Endothelial cell of umbilical vein (primary cell): ENCODE results near the gene EHBP1L1. TPM values are rescaled to one million over a fixed set of nuclear protein-coding genes. Genes with fewer than 3 reads are reported as not detected.

Source experiments
- BruUV-seq: library from RNA; stranded (reverse); fragments of 400-500 nt; replicated peaks from 2 replicates; lab custom pipeline; 2021; lab: Mats Ljungman, UMichigan
- CTCF ChIA-PET: fragments of 300-600, 350-600 bp; sonication (Branson Sonifier 250); formaldehyde crosslinking; loops from one replicate; lab custom pipeline; 2021; ENCODE audit warnings: antibody characterized with exemption, inconsistent platforms; lab: Charles Lee
- POLR2A ChIA-PET: fragments of 300-600, 350-600 bp; sonication (Branson Sonifier 250); formaldehyde crosslinking; loops from one replicate; lab custom pipeline; 2021; ENCODE audit warnings: antibody characterized with exemption, inconsistent platforms; lab: Charles Lee
- DNase-seq: peaks from one replicate; pipeline ENCODE4 v3.0.0-alpha.2; 2011; ENCODE audit warnings: low read depth, low spot score
- FAIRE-seq: peaks from 2 replicates; lab custom pipeline; 2011; peaks lifted over from hg19 to GRCh38; lab: Jason Lieb, UNC
- H2AFZ ChIP-seq: 2 replicates; pipeline ENCODE4 v1.6.0; 2012; ENCODE audit warnings: low read depth, low read length, control low read depth, inconsistent platforms
- H3K27ac ChIP-seq: 2 replicates; pipeline ENCODE4 v1.5.1; 2011; ENCODE audit warnings: low read depth, mild to moderate bottlenecking, control low read depth, low read length, moderate library complexity; ENCODE audit not compliant: insufficient read depth
- H3K27me3 ChIP-seq, 2 experiments: 2 replicates each; pipeline versions ENCODE4 v1.6.0 to v1.6.1; 2011; ENCODE audit warnings: low read length in 2 of 2, mixed read lengths in 1 of 2; ENCODE audit not compliant: control insufficient read depth in 2 of 2, insufficient read depth in 2 of 2
- H3K36me3 ChIP-seq, 2 experiments: 2 replicates in 1 of 2; 3 replicates in 1 of 2; pipeline ENCODE4 v1.5.1; 2011; ENCODE audit warnings: low read length in 2 of 2, mild to moderate bottlenecking in 1 of 2, moderate library complexity in 1 of 2; ENCODE audit not compliant: control insufficient read depth in 2 of 2, insufficient read depth in 2 of 2; ENCODE audit errors: extremely low read depth in 1 of 2
- H3K4me1 ChIP-seq: 3 replicates; pipeline ENCODE4 v1.5.1; 2011; ENCODE audit warnings: mild to moderate bottlenecking, low read length; ENCODE audit not compliant: control insufficient read depth, insufficient read depth; ENCODE audit errors: extremely low read depth
- H3K4me2 ChIP-seq: 2 replicates; pipeline ENCODE4 v1.6.1; 2011; ENCODE audit warnings: low read length, control low read depth, mixed read lengths; ENCODE audit not compliant: insufficient read depth
- H3K4me3 ChIP-seq, 3 experiments: fragments of 200-600 bp in 1 of 3; sonication (generic), shearing (Covaris generic) in 1 of 3; replicated peaks in 1 of 3; 2 replicates each; pipeline ENCODE4 v1.5.1; 2011 to 2016; ENCODE audit warnings: control low read depth in 3 of 3, low read length in 3 of 3, mild to moderate bottlenecking in 2 of 3, inconsistent platforms in 1 of 3, low read depth in 1 of 3, moderate library complexity in 1 of 3; ENCODE audit not compliant: insufficient read depth in 1 of 3
- H3K79me2 ChIP-seq: 2 replicates; pipeline ENCODE4 v1.6.0; 2012; ENCODE audit warnings: low read length, inconsistent platforms; ENCODE audit not compliant: control insufficient read depth, insufficient read depth
- H3K9ac ChIP-seq: replicated peaks from 2 replicates; pipeline ENCODE3; 2011; ENCODE audit warnings: low read length, control low read depth; ENCODE audit not compliant: insufficient read depth; ENCODE audit errors: extremely low read depth
- H3K9me1 ChIP-seq: replicated peaks from 3 replicates; pipeline ENCODE4 v1.6.0; 2011; ENCODE audit warnings: mild to moderate bottlenecking, low read length; ENCODE audit not compliant: control insufficient read depth, insufficient read depth; ENCODE audit errors: extremely low read depth
- H3K9me3 ChIP-seq: replicated peaks from 2 replicates; pipeline ENCODE4 v1.5.1; 2012; ENCODE audit warnings: low read length, inconsistent platforms; ENCODE audit not compliant: control insufficient read depth, insufficient read depth
- H4K20me1 ChIP-seq: replicated peaks from 2 replicates; pipeline ENCODE3; 2011; ENCODE audit warnings: mild to moderate bottlenecking, low read length; ENCODE audit not compliant: control insufficient read depth, insufficient read depth; ENCODE audit errors: extremely low read depth
- CTCF ChIP-seq, 2 donors: IDR thresholded peaks; 1 replicate in 1 of 2; 2 replicates in 1 of 2; pipeline ENCODE4 v1.5.1; 2011; ENCODE audit warnings: low read length in 2 of 2, mild to moderate bottlenecking in 2 of 2, moderate library complexity in 2 of 2, control low read depth in 1 of 2, inconsistent platforms in 1 of 2, low read depth in 1 of 2; ENCODE audit not compliant: insufficient read depth in 1 of 2; ENCODE audit errors: extremely low read depth in 1 of 2
- EZH2 ChIP-seq: IDR thresholded peaks from 2 replicates; pipeline ENCODE4 v1.6.1; 2012; ENCODE audit warnings: borderline replicate concordance, low read depth, mild to moderate bottlenecking, moderate library complexity, low read length, inconsistent platforms; ENCODE audit not compliant: severe bottlenecking
- FOS ChIP-seq: IDR thresholded peaks from 2 replicates; pipeline ENCODE4 v1.6.1; 2011; ENCODE audit warnings: mild to moderate bottlenecking, low read length, moderate library complexity, borderline replicate concordance; ENCODE audit not compliant: insufficient read depth
- GATA2 ChIP-seq: IDR thresholded peaks from 2 replicates; pipeline ENCODE4 v1.7.0; 2011; ENCODE audit warnings: low read depth, mild to moderate bottlenecking, moderate library complexity, mixed read lengths, low read length; ENCODE audit not compliant: insufficient read length, insufficient read depth
- JUN ChIP-seq: IDR thresholded peaks from 2 replicates; pipeline ENCODE4 v1.6.1; 2011; ENCODE audit warnings: borderline replicate concordance, low read depth; ENCODE audit not compliant: insufficient read length, insufficient read depth
- MYC ChIP-seq: IDR thresholded peaks from one replicate; pipeline ENCODE4 v1.6.1; 2011; ENCODE audit warnings: mild to moderate bottlenecking, low read depth, low read length
- POLR2A ChIP-seq: IDR thresholded peaks from 2 replicates; pipeline ENCODE4 v1.6.1; 2012; ENCODE audit warnings: low read depth, mild to moderate bottlenecking, control low read depth, low read length
- POLR2AphosphoS5 ChIP-seq: IDR thresholded peaks from 2 replicates; pipeline ENCODE4 v1.6.1; 2012; ENCODE audit warnings: low read depth, mild to moderate bottlenecking, control low read depth, low read length, moderate library complexity; ENCODE audit not compliant: insufficient read depth
- dilution Hi-C: fragments of 300-500 bp; cut with MboI; formaldehyde crosslinking; loops from one replicate; pipeline ENCODE4 v1.15.0; 2019; ENCODE audit warnings: low sequenced_read_pairs; ENCODE audit not compliant: extremely low pct_ligation_motif_present
- intact Hi-C: fragments of 100-400 bp; cut with micrococcal nuclease; formaldehyde crosslinking; loops from one replicate; pipeline ENCODE4 v1.10.0; 2022
- microRNA-seq: library from miRNA; unstranded; fragments of <30 nt; microRNA quantifications from one replicate; pipeline ENCODE4 v1.2.0, GENCODE V29; 2021; ENCODE audit warnings: borderline number of aligned reads, borderline replicate concordance
- polyA plus RNA-seq, 4 experiments: library from polyadenylated mRNA; depleted of rRNA in 3 of 4; stranded (reverse) in 3 of 4; unstranded in 1 of 4; fragments of >200 nt; gene quantifications; 2 replicates each; pipeline versions ENCODE4 v1.2.1 to v1.2.3, GENCODE V29; 2011 to 2012; ENCODE audit warnings: missing spikeins in 1 of 4
- small RNA-seq: library from RNA; depleted of rRNA; stranded (forward); fragments of <200 nt; gene quantifications from one replicate; pipeline ENCODE3, GENCODE V24; 2012; ENCODE audit warnings: low replicate concordance, low read depth; ENCODE audit not compliant: insufficient read depth, insufficient read length
- total RNA-seq: library from RNA; stranded (reverse); gene quantifications from 2 replicates; pipeline ENCODE4 v1.2.3, GENCODE V29; 2021
- TF ChIP-seq, protein P1 (sequence below): IDR thresholded peaks from 2 replicates; pipeline ENCODE4 v1.6.1; 2011; ENCODE audit not compliant: insufficient read depth, insufficient read length

The EHBP1L1 gene
- total and polyA plus RNA-seq, 2 donors (not counting 3 experiments of a cell fraction or from before 2014, with no cell fraction given): 12.7 to 19.7 TPM

GRCh38 chr11:65641297-65642013 is 65.6 kb downstream of the EHBP1L1 start:
- H2AFZ ChIP-seq: no peak overlapping the region
- ChIA-PET CTCF (interaction anchor here (1.5 kb wide), 1 partner anchor 49 kb away, joined by 3 read pairs; no protein-coding TSS in a partner anchor), POLR2A (no interaction called here)
- peaks cover 6 to 26% of the 10 kb centered on the region in 2 experiments for H3K36me3 ChIP-seq
- H3K4me1 ChIP-seq: peaks cover 48% of the 10 kb centered on the region
- intact Hi-C loops (no loop called here), dilution Hi-C loops (no loop called here)
- H3K27me3 ChIP-seq: no peaks in the 10 kb centered on the region
- no peaks in the 10 kb centered on the region for H3K9me3 ChIP-seq
- H3K9me1 ChIP-seq: no peaks in the 10 kb centered on the region
- no peaks in the 10 kb centered on the region for H4K20me1 ChIP-seq
- no peak overlapping the region for H3K4me2 ChIP-seq
- peaks cover 16% of the 10 kb centered on the region for H3K79me2 ChIP-seq
- no peak overlapping the region for H3K4me3 ChIP-seq
- BruUV-seq: no TSS peak
- FAIRE-seq (no peak), DNase-seq (no peak)
- no peak overlapping the region for H3K27ac ChIP-seq
- TF ChIP-seq EZH2: no peak
- TF ChIP-seq POLR2AphosphoS5: no peak
- TF ChIP-seq FOS: no peak
- TF ChIP-seq, protein P1, sequence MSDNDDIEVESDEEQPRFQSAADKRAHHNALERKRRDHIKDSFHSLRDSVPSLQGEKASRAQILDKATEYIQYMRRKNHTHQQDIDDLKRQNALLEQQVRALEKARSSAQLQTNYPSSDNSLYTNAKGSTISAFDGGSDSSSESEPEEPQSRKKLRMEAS: no peak
- no peak for TF ChIP-seq CTCF (IDR thresholded peaks at IDR 0.05; ENCODE audit: extremely low read depth in 1 of 2, insufficient read depth in 1 of 2, low read depth in 1 of 2, low read length in 2 of 2)
- no peak for TF ChIP-seq POLR2A
- no peak for TF ChIP-seq JUN
- TF ChIP-seq MYC: no peak
- no peak for TF ChIP-seq GATA2
- H3K9ac ChIP-seq: no peak overlapping the region

Small RNA genes within 50 kb of the gene (microRNA-seq; reads per million reads assigned to microRNA genes)
- gene MIR4690: not detected

Small RNA genes within 50 kb of the gene (small RNA-seq; reads per million reads assigned to genes)
- gene AP001362.1: not detected
- not detected for gene MIR4690

Other genes starting within 250 kb of the EHBP1L1 start
- 48.9 and 58.7 TPM in 2 replicates for gene DPF2, start 242.2 kb upstream of the EHBP1L1 start, total RNA-seq
- 62.2 and 73.3 TPM in 2 replicates for gene DPF2, start 242.2 kb upstream of the EHBP1L1 start, polyA plus RNA-seq
- gene TIGD3, start 221.3 kb upstream of the EHBP1L1 start, total RNA-seq: 0.27 TPM in 1 of 2 replicates, not detected in the other
- 0.18 TPM in 2 replicates for gene TIGD3, start 221.3 kb upstream of the EHBP1L1 start, polyA plus RNA-seq
- gene SLC25A45, start 193.4 kb upstream of the EHBP1L1 start, total RNA-seq: 3.1 and 4.8 TPM in 2 replicates
- gene SLC25A45, start 193.4 kb upstream of the EHBP1L1 start, polyA plus RNA-seq: 1.2 TPM in 2 replicates
- gene FRMD8, start 189.4 kb upstream of the EHBP1L1 start, total RNA-seq: 53.9 and 57.7 TPM in 2 replicates
- 36.4 and 45.3 TPM in 2 replicates for gene FRMD8, start 189.4 kb upstream of the EHBP1L1 start, polyA plus RNA-seq
- 957 and 1,053 TPM in 2 replicates for gene NEAT1, start 153.3 kb upstream of the EHBP1L1 start, total RNA-seq
- gene NEAT1, start 153.3 kb upstream of the EHBP1L1 start, polyA plus RNA-seq: 34.4 and 43.3 TPM in 2 replicates
- 7,529 and 7,700 TPM in 2 replicates for gene MALAT1, start 77.0 kb upstream of the EHBP1L1 start, total RNA-seq
- gene MALAT1, start 77.0 kb upstream of the EHBP1L1 start, polyA plus RNA-seq: 394 and 491 TPM in 2 replicates
- gene SCYL1, start 51.0 kb upstream of the EHBP1L1 start, total RNA-seq: 88.2 and 88.7 TPM in 2 replicates
- 126 and 153 TPM in 2 replicates for gene SCYL1, start 51.0 kb upstream of the EHBP1L1 start, polyA plus RNA-seq
- 120 and 121 TPM in 2 replicates for gene LTBP3, start 17.7 kb upstream of the EHBP1L1 start, total RNA-seq
- gene LTBP3, start 17.7 kb upstream of the EHBP1L1 start, polyA plus RNA-seq: 209 and 225 TPM in 2 replicates
- gene ZNRD2, start 5.6 kb upstream of the EHBP1L1 start, total RNA-seq: 40.8 and 46.9 TPM in 2 replicates
- 96.2 and 96.7 TPM in 2 replicates for gene ZNRD2, start 5.6 kb upstream of the EHBP1L1 start, polyA plus RNA-seq
- gene FAM89B, start 3.5 kb upstream of the EHBP1L1 start, total RNA-seq: 63.1 and 63.8 TPM in 2 replicates
- 153 and 193 TPM in 2 replicates for gene FAM89B, start 3.5 kb upstream of the EHBP1L1 start, polyA plus RNA-seq
- 0.60 and 1.3 TPM in 2 replicates for gene KCNK7, start 19.7 kb downstream of the EHBP1L1 start, total RNA-seq
- 0.17 and 0.19 TPM in 2 replicates for gene KCNK7, start 19.7 kb downstream of the EHBP1L1 start, polyA plus RNA-seq
- gene MAP3K11, start 38.2 kb downstream of the EHBP1L1 start, total RNA-seq: 160 and 182 TPM in 2 replicates
- gene MAP3K11, start 38.2 kb downstream of the EHBP1L1 start, polyA plus RNA-seq: 131 and 148 TPM in 2 replicates
- 53.8 and 53.9 TPM in 2 replicates for gene PCNX3, start 39.7 kb downstream of the EHBP1L1 start, total RNA-seq
- gene PCNX3, start 39.7 kb downstream of the EHBP1L1 start, polyA plus RNA-seq: 42.6 and 53.5 TPM in 2 replicates
- 119 and 128 TPM in 2 replicates for gene SIPA1, start 62.0 kb downstream of the EHBP1L1 start, total RNA-seq
- gene SIPA1, start 62.0 kb downstream of the EHBP1L1 start, polyA plus RNA-seq: 67.5 and 96.5 TPM in 2 replicates
- 105 and 106 TPM in 2 replicates for gene RELA, start 86.9 kb downstream of the EHBP1L1 start, total RNA-seq
- gene RELA, start 86.9 kb downstream of the EHBP1L1 start, polyA plus RNA-seq: 78.7 and 89.5 TPM in 2 replicates
- gene KAT5, start 136.2 kb downstream of the EHBP1L1 start, total RNA-seq: 48.8 and 50.2 TPM in 2 replicates
- 31.4 and 35.8 TPM in 2 replicates for gene KAT5, start 136.2 kb downstream of the EHBP1L1 start, polyA plus RNA-seq
- gene RNASEH2C, start 144.7 kb downstream of the EHBP1L1 start, total RNA-seq: 46.4 and 62.0 TPM in 2 replicates
- gene RNASEH2C, start 144.7 kb downstream of the EHBP1L1 start, polyA plus RNA-seq: 110 and 113 TPM in 2 replicates
- 15.3 and 15.5 TPM in 2 replicates for gene AP5B1, start 204.9 kb downstream of the EHBP1L1 start, total RNA-seq
- gene AP5B1, start 204.9 kb downstream of the EHBP1L1 start, polyA plus RNA-seq: 9.2 and 13.0 TPM in 2 replicates
- not detected in 2 replicates for gene OVOL1, start 211.0 kb downstream of the EHBP1L1 start, total RNA-seq
- gene OVOL1, start 211.0 kb downstream of the EHBP1L1 start, polyA plus RNA-seq: not detected in 2 replicates